GM21717 (cell line): Measurements from ENCODE around the gene EIF2B2.

Source experiments
- ATAC-seq: cut with Tn5 transposase; IDR thresholded peaks from one replicate; pipeline ENCODE4 v1.9.1; 2021; ENCODE audit warnings: mild to moderate bottlenecking, moderate library complexity; ENCODE audit not compliant: unreplicated experiment

EIF2B2 gene

DNA sequence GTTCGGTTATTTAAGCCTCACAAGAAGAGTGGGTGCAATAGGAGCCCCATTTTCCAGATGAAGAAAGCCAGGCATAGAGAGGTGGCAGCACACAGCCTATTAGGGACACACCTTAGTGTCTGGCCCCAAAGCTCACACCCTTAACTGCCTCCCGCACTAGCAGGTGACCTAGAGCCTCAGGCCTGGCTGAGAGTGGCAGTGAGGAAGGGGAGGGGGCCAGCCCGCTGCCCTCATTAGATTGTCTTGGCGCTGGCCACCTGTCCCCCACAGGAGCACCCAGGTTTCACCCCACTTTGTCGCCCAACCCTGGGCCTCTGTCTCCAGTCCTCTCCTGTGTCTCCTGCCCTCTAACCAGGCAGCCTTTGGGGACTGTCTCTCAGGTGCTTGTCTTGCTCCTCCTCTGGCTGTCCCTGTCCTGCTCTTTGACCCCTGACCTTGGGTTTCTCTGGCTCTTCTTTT lies 28.8 kb upstream of the EIF2B2 start:
- no peak for ATAC-seq

DNA sequence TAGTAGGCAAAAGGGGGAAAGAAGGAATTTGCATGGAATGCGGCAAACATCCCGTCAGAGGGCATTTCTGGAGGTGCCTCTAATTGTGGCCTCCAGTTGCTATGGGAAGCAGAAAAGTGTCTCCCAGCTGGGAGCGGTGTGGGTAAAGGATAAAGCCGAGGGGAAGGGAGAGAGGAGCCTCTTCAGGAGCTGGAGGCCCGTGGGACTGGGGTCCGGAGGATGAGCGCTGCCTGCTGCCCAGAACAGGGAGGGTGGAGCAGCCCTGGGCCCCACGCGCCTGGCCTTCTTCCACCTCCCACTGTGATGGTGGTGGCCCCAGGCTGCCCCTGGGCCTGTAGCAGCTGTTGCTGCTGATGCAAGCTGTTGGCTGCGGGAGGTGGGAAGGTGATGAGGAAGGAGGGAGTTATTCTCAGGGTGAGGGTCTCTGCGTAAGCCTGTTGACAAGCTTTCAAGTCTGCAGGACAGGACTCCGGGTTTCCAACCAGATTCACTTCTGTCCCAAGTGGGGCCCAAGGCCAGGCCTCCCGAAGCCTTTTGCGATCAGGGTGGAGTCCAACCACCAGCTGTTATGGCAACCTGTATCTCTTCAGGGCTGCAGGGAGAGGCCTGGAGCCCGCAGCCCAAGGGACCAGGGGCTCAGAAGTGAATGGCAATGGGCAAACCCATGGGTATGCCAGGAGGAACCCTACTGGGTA lies 28.2 kb upstream of the EIF2B2 start:
- no peak for ATAC-seq

DNA sequence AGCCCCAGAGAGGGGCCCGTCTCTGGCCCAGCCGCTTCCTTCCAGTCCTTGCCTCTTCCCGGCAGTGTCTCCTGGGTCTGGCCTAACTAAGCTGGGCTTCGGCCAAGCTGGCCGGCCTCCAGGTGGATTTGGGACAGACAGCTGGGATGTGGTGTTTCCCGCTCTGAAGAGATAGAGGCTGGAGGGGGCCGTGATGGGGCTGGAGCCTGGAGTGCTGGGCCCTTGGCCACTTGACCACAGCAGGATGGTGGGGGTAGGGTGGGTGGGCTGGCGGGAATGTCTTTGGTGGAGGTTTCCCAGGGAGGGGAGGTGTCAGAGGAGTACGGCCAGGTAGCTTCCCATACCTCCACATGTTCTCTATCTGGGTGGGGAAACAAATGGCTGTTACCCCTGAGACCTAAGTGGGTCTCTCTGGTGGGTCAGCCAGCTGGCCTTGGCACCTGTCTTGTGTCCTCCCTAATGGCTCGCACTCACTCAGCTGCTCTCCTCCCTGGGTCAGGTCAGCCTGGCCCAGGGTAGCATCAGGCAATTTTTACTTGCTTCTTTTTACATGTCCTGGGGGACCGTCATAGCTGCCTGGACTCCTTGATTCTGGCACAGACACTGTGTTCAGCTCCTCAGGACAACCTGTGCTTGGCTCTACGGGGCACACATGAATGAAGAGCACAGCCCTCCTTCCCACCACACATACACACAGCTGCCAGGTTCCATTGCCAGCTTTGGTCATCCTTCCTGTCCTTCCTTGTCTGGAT lies 27.5 kb upstream of the EIF2B2 start:
- no peak for ATAC-seq

DNA sequence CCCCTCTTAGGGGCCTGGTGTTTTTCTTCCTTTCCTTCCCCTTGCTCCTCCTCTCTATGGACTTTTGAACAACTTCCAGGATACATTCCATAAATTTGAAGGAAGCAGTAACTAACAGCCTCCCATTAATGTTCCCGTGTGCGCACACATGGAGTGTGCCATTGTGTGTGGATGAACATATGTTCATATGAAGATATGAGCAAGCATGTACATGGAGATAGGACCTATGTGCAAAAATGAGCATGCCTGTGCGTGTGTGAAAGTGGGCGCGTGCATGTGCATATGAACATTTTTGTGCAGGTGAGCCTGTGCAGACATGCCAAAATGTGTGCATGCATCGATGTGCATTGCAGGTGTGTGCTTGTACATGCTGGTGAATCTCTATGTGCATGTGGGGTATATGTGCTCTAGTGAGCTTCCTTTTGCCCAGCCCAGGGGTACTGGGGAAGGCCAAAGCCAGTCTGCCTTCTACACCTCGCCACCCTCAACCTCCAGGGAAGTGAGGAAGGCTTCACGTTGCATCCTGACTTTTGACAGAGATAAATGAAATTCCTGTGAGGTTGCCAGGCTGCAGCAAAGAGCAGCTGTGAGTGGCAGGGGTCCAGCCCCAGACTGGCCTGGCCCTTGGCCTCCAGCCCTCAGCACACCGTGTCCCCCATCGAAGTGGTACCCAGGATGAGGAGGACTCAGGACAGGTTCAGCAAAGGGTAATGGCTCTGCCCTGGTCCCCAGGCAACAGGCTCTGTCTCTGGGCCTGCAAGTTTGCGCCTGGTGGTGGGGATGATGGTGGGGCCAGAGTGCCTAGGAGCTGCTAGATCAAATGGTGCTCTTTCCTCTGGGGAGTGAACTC lies 26.2 kb upstream of the EIF2B2 start:
- ATAC-seq = no peak

DNA sequence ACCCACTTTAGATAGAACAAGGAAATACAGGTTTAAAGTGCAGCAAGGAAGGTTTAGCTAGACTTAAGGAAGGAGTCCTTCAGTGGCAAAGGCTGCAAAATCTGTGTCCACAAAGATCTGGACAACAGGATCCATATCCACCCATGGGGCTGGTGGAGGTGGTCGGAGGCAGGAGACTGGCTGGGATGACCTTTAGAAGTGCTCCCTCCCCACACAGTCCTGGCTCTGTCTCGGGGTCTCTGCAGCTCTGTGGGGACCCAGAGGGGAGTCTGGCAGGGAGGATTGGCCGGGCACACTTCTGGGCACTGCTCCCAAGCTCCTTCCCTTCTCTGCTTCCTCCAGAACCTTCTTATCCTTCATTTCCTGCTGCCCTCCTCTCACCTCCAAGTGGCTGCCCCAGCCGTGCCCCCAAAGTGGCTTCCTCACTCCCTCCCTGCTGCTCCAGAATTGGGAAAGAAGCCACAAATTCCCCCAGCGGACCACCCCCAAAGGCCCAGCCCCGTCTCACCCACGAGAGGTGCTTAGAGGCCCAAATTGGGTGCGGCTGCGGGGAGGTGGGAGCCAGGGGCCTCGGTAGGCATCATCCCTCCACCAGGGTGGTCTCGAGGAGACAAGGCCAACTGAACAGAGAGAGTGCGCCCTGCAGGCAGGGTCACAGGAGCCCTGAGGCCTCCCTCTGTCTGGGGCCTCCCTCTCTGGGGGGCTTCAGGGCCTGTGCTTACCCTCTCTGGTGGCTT lies 25.4 kb upstream of the EIF2B2 start:
- ATAC-seq = no peak

DNA sequence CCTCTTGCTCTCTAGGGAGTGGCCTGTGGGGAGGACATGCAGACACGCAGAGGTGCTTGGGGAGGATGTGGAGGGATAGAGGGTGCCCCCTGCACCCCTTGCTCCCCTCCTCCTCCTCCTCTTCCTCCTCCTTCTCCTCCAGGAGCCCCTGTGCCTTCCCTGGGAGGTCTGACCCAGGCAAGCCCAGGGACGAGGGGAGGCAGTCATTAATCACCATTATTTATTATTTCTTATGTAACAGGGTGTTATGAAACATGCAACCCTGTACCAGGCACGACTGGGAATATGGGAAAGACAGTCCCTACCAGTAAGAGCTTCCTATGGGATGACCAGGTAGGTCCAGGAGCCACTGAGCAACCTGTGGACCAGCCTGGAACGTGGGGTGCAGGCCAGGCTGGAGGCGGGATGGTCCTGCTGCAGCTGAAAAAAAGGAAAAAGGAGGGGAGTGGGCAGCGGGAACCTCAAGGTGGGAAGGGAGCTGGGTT lies 24.8 kb upstream of the EIF2B2 start:
- no peak for ATAC-seq

DNA sequence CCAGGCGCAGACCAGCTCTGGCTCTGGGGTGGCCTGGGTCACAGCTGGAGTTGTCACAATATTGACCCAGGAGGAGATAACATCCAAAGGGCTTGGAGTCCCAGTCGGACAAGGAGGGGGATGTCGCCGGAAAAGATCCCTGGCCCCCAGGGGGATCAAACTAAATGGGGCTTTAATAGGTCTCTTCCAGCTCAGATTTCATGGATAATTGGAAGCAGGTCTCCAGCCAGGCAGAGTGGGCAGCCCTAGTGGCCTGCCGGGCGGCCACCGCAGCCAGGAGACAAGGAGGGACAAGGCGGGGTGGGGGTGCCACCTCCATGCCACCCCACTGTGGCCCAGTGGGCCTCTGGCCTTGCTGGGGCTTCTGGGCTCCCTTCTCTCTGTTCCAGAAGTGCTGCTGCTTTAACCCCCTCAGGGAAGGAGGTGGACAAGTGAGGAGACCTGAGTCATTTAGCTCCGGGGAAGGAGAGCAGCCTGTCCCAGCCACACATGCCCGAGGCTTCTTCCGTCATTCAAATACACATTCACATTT lies 24.2 kb upstream of the EIF2B2 start:
- no peak for ATAC-seq

DNA sequence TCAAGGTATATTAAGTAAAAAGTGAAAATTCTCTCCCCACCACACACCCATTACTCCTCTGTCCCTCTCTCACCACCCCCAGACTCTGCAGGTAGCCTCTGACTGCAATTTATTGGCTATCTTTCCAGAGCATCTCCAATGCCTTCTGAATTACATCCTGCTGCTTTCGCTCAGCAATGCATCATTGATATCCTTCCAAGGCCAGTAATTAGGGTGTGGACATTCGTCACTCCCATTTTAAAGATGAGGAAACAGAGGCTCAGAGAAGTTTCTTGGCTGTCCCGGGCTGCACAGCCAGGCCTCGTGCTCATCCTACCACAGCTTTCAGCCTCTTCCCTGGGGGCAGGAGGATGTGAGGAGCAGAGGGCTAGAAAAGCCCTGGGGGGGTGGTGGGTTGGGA lies 23.7 kb upstream of the EIF2B2 start:
- no peak for ATAC-seq

DNA sequence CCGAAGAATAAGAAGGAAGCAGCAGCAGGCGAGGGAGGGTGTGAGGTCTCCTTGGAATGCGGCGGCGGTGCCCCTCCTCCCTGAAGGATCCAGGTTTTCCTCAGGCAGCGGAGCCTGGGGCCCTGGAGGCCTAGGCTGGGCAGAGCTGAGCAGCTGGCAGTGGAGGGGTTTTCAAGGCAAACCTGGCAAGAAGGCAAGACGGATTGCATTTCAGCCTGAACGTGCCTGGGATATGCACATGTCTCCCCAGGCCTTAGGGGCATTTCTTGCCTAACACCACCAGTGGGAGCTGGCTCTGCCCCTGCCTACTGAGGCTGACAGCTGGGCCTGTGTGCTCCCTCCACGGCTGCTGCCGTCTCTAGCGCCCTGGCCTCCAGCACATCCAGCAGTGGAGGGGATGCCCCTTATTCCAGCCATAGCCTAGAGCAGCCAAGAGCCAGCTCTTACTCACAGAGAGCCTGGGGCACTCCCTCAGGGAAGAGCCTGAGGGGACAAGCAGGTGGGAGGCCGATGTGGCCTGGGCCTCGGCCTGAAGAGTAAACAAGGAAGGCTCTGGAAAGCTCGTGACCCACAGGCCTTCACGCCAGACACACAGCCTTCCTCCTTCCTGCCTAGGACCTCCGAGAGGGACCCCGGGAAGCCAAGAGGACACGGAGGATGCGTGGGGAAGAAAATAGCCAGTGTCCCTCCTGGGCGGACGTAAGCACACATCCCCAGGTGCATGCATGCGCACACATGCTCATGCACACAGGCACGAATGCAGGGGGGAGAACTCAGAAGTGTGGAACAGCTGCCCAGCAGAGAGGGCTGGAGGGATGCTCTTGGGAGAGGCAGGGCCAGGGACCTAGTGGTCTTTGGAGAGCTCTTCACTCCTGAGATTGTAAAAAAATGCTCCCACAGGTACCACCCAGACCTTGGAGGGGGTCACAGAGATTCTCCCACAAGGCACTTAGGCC lies 23.0 kb upstream of the EIF2B2 start:
- no peak for ATAC-seq

DNA sequence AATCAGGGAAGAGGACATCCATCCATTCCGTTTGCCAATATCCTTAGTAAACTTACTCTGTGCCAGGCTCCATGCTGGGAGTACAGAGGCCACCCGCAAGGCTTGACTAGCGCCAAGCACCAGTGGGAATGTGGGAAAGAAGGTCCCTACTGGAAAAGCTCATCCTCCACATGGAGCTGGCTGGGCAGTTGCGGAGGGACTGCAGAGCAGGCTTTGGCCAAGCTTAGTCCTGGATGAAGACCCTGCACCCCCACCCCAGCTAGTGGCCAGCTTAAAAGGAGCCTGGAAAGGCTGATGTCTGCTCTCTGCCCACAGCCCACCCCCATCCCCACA lies 22.4 kb upstream of the EIF2B2 start:
- no peak for ATAC-seq

DNA sequence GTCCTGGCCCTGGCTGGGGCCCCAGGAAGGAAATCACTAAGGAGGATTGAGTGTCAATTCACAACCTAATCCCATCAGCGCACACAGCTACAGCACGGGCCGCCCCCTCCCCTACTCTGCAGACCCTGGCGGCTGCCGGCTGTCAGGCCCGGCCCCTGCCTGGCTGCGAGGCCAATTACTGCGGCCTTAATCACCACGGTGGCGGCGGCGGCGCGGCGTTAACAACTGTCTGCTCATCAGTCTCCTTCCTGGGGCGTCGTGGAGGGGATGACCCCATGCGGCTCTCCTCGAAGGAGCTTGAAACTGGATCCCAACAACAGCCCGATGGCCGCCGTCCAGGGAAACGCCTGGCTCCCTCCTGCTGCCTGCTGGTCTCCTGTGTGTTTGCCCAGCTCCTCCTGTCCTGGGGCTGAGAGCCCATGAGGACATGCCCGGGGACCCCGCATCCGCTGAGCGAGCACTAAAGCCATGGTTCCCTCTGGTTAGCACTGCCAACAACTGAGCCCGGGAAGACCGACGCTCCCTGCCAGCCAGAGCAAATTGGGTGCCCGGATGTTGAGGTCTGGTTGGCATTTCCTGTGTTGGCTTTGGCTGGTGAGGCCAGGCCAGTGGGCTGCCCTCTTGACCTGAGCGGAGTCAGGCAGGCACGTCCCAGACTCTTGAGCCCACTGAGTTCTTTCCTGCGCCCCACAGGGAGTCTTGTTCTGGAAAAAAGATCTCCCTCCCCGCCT lies 21.8 kb upstream of the EIF2B2 start:
- ATAC-seq = no peak

DNA sequence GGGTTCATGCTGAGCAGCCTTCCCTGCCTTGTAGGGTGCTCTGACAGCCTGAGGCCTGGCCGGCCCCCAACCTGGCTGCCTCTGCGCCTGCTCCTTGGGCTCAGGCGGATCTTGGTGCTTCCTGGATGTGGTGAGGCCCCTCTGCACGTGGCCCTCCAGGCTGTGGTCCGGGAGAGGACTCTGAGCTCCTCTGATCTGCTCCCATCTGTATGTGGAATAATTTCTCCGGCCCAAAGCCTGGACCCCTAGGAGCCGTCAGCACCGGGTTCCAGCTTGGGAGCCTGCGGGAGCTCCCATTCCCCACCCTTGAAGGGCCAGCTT lies 21.3 kb upstream of the EIF2B2 start:
- no peak for ATAC-seq

DNA sequence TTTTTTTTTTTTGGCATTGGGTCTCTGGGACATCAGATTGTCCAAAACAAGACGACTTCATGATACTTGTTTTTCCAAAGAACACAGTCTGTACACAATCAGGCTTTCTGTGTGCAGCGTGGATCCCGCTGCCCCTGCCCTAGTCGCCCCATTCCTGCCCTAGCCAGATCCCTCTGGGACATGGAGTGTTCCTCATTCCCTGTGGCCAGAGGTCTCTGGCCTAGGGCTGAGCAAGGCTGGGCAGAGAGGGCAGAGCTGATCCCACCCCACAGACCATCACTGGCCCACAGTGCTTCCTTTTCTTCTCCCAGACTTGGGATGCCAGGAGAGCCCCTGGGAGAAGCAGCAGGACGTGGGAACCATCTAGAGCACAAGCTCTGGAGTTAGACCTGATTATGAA lies 20.9 kb upstream of the EIF2B2 start:
- no peak for ATAC-seq

DNA sequence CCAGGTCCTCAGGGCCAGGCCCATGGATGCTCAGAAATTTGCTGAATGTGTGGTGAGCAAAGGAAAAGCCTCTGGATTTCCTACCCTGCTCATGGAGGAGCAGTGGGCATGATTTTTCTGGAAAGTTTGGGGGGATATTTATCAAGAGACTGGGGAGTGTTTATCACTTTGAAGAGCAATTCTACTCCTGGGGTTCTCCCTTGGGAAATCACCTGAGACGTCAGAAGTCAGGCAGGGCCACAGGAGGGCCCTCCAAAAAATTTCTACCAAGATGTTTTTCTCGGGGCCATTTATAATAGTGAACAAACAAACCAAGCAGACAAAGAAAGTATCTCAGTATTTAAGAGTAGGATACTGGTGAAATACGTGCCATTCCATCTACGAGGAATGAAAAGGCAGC lies 20.1 kb upstream of the EIF2B2 start:
- ATAC-seq = no peak

DNA sequence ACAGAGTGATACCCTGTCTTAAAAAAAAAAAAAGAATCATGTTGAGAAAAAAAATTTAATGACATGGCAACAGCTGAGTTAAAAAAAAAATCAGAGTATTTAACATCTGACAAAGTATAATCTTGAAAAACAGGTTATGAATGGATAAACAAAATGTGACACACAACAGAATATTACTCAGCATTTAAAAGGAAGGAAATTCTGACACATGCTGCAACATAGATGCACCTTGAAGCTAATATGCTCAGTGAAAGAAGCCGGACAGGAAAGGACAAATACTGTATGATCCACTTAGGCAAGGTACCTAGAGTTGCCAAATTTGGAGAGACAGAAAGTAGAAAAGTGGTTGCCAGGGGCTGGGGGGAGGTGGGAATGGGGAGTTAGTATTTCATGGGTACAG lies 19.4 kb upstream of the EIF2B2 start:
- ATAC-seq = no peak

DNA sequence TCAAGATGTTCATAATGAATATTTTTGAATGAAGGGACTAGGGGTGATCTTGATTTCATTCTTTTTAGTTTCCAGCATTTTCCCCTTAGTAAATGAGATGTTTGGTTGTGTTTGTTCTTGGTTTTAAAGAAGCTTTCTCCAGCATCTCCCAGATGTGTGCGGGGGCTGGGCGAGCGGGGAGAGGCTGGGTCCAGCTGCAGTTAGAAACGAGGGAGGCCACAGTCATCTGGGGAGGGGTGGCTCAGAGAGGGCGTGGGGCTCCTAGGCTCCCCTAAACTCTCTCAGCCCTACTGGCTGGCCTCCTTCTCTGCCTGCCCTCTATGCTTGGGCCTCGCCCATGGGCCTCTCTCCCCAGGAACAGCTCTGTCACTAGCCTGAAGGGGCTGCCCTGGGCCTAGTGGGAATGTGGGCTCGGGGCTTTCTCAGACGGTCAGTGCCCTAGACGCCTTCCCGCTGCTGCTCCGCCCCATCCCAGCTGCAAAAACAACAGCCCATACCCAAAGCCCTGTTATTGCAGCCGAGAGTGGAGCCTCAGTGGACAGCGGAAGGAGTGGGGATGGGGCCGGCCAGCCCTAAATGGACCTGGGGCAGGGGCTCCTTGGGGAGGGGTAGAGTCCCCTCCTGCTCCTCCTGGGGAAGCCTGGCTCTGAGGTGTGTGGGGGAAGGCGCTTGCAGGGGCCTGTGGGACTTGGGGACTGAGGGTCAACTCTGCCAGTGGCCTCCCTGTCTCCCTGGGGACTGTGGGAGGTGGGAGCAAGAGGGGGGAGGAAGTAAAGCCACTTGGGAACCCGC lies 18.3 kb upstream of the EIF2B2 start:
- ATAC-seq = no peak

DNA sequence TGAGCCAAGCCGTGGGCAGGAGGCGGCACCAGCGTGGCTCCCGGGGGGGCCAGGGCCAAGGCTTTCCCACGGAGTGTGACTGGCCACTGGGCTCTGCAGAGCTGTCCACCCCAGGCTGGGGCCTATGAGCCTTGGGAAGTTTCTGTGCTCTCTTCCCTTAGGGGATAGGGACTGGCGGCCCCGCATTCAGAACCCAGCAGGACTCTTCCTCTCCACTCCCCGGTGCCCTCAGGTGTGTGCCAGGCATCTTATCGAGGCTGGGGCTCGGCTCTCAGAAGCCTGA lies 17.8 kb upstream of the EIF2B2 start:
- ATAC-seq = no peak

DNA sequence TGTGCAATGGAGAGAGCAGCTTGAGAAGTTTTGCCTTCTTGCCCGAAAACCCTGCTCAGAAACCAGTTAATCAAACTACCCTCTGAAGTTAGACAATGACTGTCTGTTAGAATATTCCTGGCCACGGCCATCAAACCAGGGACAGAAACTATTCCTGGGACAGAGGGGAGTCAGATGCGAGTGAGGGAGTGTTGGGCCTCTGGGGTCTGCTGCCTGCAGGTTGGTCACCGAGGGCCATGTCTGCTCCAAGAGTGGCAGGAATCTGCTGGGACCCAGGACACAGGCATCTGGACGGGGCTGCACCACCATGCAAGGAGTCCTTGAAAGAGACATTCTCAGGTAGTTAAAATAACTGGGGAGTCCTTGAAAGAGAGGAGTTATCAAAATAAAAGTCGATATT lies 16.9 kb upstream of the EIF2B2 start:
- ATAC-seq = no peak

DNA sequence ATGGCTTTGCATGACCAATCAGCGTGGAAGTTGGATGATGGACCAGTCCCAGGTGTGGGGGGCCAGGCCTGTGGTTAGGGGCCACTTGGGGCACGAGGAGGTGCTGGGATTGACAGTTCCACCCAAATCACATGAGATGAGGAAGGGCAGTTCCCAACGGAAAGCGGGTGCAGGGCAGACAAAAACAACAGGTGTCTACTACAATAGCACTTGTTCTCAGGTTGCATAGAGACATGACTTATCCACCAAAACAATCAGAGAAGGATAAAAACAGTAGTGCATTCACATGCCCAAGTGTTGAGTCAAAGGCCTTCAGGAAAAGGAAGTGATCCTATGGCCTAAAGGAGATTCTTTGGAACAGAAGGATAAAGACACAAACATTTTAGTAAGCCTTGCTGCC lies 14.6 kb upstream of the EIF2B2 start:
- ATAC-seq = no peak
